Measurements from ENCODE around the gene AFF3. TPM values are rescaled to one million over a fixed set of nuclear protein-coding genes. Genes with fewer than 3 reads are reported as not detected.
"Not testable (repeated sequence)": the region's sequence is repeated elsewhere in the genome, so short reads cannot be mapped to it uniquely, and the experiment has no call there.

AFF3 gene
- total RNA-seq, 1 experiment from 2014 or later, result not detected

GRCh38 chr2:99949530-99949929 is 192.9 kb downstream of the AFF3 start:
- no peak overlapping the region for H3K4me2 ChIP-seq
- no peaks in the 10 kb centered on the region for H4K20me1 ChIP-seq (ENCODE audit: insufficient read depth)
- H3K4me1 ChIP-seq (replicated peaks; ENCODE audit: insufficient read depth), result no peaks in the 10 kb centered on the region
- no peaks in the 10 kb centered on the region for H3K36me3 ChIP-seq (ENCODE audit: low read depth)
- no peak overlapping the region for H3K27ac ChIP-seq
- no TSS peak for BruUV-seq (replicated peaks)
- H3K4me3 ChIP-seq, result no peak overlapping the region
- no peaks in the 10 kb centered on the region for H3K9me3 ChIP-seq (ENCODE audit: insufficient read depth, low read depth)
- TF ChIP-seq CTCF (conservative IDR thresholded peaks at IDR 0.05) (no peak), EZH2 (IDR thresholded peaks at IDR 0.05; ENCODE audit: low read depth) (no peak)
- no peaks in the 10 kb centered on the region for H3K9me2 ChIP-seq (ENCODE audit: insufficient read depth)
- POLR2A ChIA-PET (ENCODE audit: unreplicated experiment), result no interaction called here
- no peaks in the 10 kb centered on the region for H3F3A ChIP-seq (ENCODE audit: insufficient read depth, low read depth)
- DNase-seq, result no peak
- H3K27me3 ChIP-seq (ENCODE audit: insufficient read depth, low read depth), result peaks cover 63% of the 10 kb centered on the region
- intact Hi-C loops (cut with micrococcal nuclease; ENCODE audit: unreplicated experiment), result no loop called here
- H2AFZ ChIP-seq, result no peak overlapping the region
- CTCF ChIA-PET, result no interaction called here
- H3K79me2 ChIP-seq (ENCODE audit: low read depth), result no peaks in the 10 kb centered on the region

DNA sequence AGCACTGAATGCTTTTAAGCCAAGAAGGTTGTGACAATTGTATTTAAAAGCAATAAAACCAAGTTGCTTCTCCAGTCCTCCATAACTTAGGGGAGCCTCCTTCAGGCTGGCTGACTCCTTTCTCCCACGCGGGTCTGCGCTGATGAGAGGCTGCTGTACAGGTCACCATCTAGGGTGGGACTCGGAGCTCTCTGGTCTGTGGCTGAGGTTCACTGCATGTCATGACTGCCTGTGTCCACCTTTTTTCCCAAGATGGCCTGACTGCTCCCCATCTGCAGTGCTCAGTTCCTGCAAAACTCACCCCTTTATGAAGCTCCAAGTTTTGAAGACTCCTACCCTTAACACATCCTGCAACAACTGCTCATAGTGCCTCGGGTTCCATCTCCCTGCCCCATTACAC is 194.4 kb downstream of the AFF3 start:
- Histone ChIP-seq H2AFZ (no peak overlapping the region; the same call in 1 of the 2 replicates), H3K36me3 (ENCODE audit: low read depth) (no peaks in the 10 kb centered on the region), H3K79me2 (ENCODE audit: low read depth) (no peaks in the 10 kb centered on the region), H3K4me2 (no peak overlapping the region), H3K4me3 (no peak overlapping the region), H3K27me3 (ENCODE audit: insufficient read depth, low read depth) (peaks cover 72% of the 10 kb centered on the region), H3F3A (ENCODE audit: insufficient read depth, low read depth) (no peaks in the 10 kb centered on the region), H3K9me3 (ENCODE audit: insufficient read depth, low read depth) (no peaks in the 10 kb centered on the region), H3K27ac (no peak overlapping the region), H3K4me1 (replicated peaks; ENCODE audit: insufficient read depth) (no peaks in the 10 kb centered on the region), H3K9me2 (ENCODE audit: insufficient read depth) (no peaks in the 10 kb centered on the region), H4K20me1 (ENCODE audit: insufficient read depth) (no peaks in the 10 kb centered on the region)
- intact Hi-C loops (cut with micrococcal nuclease; ENCODE audit: unreplicated experiment), result no loop called here
- no peak for DNase-seq
- no peak for TF ChIP-seq EZH2 (IDR thresholded peaks at IDR 0.05; ENCODE audit: low read depth)
- TF ChIP-seq CTCF (conservative IDR thresholded peaks at IDR 0.05), result no peak
- ChIA-PET CTCF (no interaction called here), POLR2A (ENCODE audit: unreplicated experiment) (no interaction called here)
- BruUV-seq (replicated peaks), result no TSS peak

DNA sequence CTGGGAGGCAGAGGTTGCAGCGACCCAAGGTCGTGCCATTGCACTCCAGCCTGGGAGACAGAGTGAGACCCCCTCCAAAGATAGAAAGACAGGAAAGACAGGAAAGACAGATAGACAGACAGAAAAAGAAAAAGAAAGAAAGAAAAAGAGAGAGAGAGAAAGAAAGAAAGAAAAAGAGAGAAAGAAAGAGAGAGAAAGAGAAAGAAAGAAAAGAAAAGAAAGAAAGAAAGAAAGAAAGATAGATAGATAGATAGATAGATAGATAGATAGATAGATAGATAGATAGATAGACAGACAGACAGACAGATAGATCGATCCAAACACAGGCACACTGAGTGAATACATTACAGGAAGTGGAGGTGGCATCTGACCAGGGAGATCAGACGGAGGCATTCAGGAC is 195.0 kb downstream of the AFF3 start:
- not testable (repeated sequence) for BruUV-seq (replicated peaks)

GRCh38 chr2:99944019-99944418 is 198.4 kb downstream of the AFF3 start:
- Histone ChIP-seq H3K36me3 (ENCODE audit: low read depth) (no peaks in the 10 kb centered on the region), H3K79me2 (ENCODE audit: low read depth) (no peaks in the 10 kb centered on the region), H3K9me3 (ENCODE audit: insufficient read depth, low read depth) (no peaks in the 10 kb centered on the region), H4K20me1 (ENCODE audit: insufficient read depth) (no peaks in the 10 kb centered on the region), H3K9me2 (ENCODE audit: insufficient read depth) (no peaks in the 10 kb centered on the region), H3K4me2 (no peak overlapping the region), H3K27me3 (ENCODE audit: insufficient read depth, low read depth) (peaks cover 82% of the 10 kb centered on the region), H3K4me1 (replicated peaks; ENCODE audit: insufficient read depth) (no peaks in the 10 kb centered on the region), H3F3A (ENCODE audit: insufficient read depth, low read depth) (no peaks in the 10 kb centered on the region), H3K27ac (no peak overlapping the region), H2AFZ (no peak overlapping the region), H3K4me3 (no peak overlapping the region)
- ChIA-PET CTCF (no interaction called here), POLR2A (ENCODE audit: unreplicated experiment) (interaction anchor here (0.7 kb wide), 1 partner anchor 430 kb away, joined by 4 read pairs; no protein-coding TSS in a partner anchor)
- DNase-seq, result no peak
- intact Hi-C loops (cut with micrococcal nuclease; ENCODE audit: unreplicated experiment), result no loop called here
- no TSS peak for BruUV-seq (replicated peaks)
- TF ChIP-seq EZH2 (IDR thresholded peaks at IDR 0.05; ENCODE audit: low read depth), result no peak
- TF ChIP-seq CTCF (conservative IDR thresholded peaks at IDR 0.05), result no peak

More for the DNA sequence above, 195.0 kb downstream of the AFF3 start:
- peaks cover 68% of the 10 kb centered on the region for H3K27me3 ChIP-seq (ENCODE audit: insufficient read depth, low read depth)
- H4K20me1 ChIP-seq (ENCODE audit: insufficient read depth); H3F3A ChIP-seq (ENCODE audit: insufficient read depth, low read depth); CTCF ChIA-PET; H3K9me3 ChIP-seq (ENCODE audit: insufficient read depth, low read depth); intact Hi-C loops (cut with micrococcal nuclease; ENCODE audit: unreplicated experiment); H3K4me3 ChIP-seq; H2AFZ ChIP-seq; DNase-seq; H3K4me1 ChIP-seq (replicated peaks; ENCODE audit: insufficient read depth); POLR2A ChIA-PET (ENCODE audit: unreplicated experiment); H3K9me2 ChIP-seq (ENCODE audit: insufficient read depth); H3K36me3 ChIP-seq (ENCODE audit: low read depth); H3K27ac ChIP-seq; H3K79me2 ChIP-seq (ENCODE audit: low read depth); H3K4me2 ChIP-seq: not testable (repeated sequence)

Data from PC-9 (cell line).